ENCODE data around the gene CEBPB.

Gene CEBPB

GRCh38 chr20:50170549-50171220, 19.9 kb upstream of the CEBPB start:
- DNase-seq: no peak

GRCh38 chr20:50172347-50173013, 18.1 kb upstream of the CEBPB start:
- DNase-seq: no peak

GRCh38 chr20:50174456-50174855, 16.2 kb upstream of the CEBPB start:
- DNase-seq: no peak

- no peak for DNase-seq
Observed at GRCh38 chr20:50175938-50176933, 14.4 kb upstream of the CEBPB start.

GRCh38 chr20:50178672-50179071, 12.0 kb upstream of the CEBPB start:
- peak; percentile 51 for DNase-seq

- no peak for DNase-seq
Observed at GRCh38 chr20:50181344-50181743, 9.3 kb upstream of the CEBPB start.

GRCh38 chr20:50182346-50182745, 8.3 kb upstream of the CEBPB start:
- DNase-seq: no peak

- DNase-seq: no peak
Observed at GRCh38 chr20:50185426-50185825, 5.2 kb upstream of the CEBPB start.

GRCh38 chr20:50186151-50186885, 4.3 kb upstream of the CEBPB start:
- peak; percentile 76 for DNase-seq

GRCh38 chr20:50186987-50187402, 3.6 kb upstream of the CEBPB start:
- DNase-seq: no peak

GRCh38 chr20:50187403-50188051, 3.1 kb upstream of the CEBPB start:
- DNase-seq: no peak

GRCh38 chr20:50188287-50188688, 2.3 kb upstream of the CEBPB start:
- no peak for DNase-seq

- no peak for DNase-seq
Observed at GRCh38 chr20:50188879-50189680, 1.6 kb upstream of the CEBPB start.

GRCh38 chr20:50189681-50190250, 864 bp upstream of the CEBPB start:
- DNase-seq: no peak

GRCh38 chr20:50191065-50191543, 474 bp downstream of the CEBPB start:
- peak; percentile 41 for DNase-seq

- peak; percentile 28 for DNase-seq
Observed at GRCh38 chr20:50191544-50192363, 1.1 kb downstream of the CEBPB start.

GRCh38 chr20:50192364-50193198, 2.0 kb downstream of the CEBPB start:
- DNase-seq: peak; percentile 37

GRCh38 chr20:50193199-50193835, 2.7 kb downstream of the CEBPB start:
- no peak for DNase-seq

Measured in NCI-H1694 treated with DMSO at 0.1 percent for 48 hours (cell line).